Left lobe of liver (tissue), 2 donors: ENCODE data around the gene GTF2IRD1. TPM values are rescaled to one million over a fixed set of nuclear protein-coding genes. Genes with fewer than 3 reads are reported as not detected.
"Not testable (repeated sequence)": the region's sequence is repeated elsewhere in the genome, so short reads cannot be mapped to it uniquely, and the experiment has no call there.

Source experiments
- ATAC-seq: fragments of 200-7000 bp; cut with Tn5 transposase; one replicate; pipeline ENCODE4 v1.9.1; 2020; ENCODE audit warnings: mild to moderate bottlenecking, moderate library complexity
- DNase-seq: peaks from one replicate; pipeline ENCODE4 v3.0.0-alpha.2; 2020; ENCODE audit warnings: low spot score
- total RNA-seq: library from RNA; stranded (reverse); gene quantifications from one replicate; pipeline ENCODE4 v1.2.1, GENCODE V29; 2021
- donor health status: DM: no; HTN: no; CAD: no; lungs with moderate emphysema.
- donor health status: DM: no; HTN: yes; CAD: no.

GTF2IRD1 gene
- total RNA-seq, 1 donor from 2014 or later = 10.3 TPM

DNA sequence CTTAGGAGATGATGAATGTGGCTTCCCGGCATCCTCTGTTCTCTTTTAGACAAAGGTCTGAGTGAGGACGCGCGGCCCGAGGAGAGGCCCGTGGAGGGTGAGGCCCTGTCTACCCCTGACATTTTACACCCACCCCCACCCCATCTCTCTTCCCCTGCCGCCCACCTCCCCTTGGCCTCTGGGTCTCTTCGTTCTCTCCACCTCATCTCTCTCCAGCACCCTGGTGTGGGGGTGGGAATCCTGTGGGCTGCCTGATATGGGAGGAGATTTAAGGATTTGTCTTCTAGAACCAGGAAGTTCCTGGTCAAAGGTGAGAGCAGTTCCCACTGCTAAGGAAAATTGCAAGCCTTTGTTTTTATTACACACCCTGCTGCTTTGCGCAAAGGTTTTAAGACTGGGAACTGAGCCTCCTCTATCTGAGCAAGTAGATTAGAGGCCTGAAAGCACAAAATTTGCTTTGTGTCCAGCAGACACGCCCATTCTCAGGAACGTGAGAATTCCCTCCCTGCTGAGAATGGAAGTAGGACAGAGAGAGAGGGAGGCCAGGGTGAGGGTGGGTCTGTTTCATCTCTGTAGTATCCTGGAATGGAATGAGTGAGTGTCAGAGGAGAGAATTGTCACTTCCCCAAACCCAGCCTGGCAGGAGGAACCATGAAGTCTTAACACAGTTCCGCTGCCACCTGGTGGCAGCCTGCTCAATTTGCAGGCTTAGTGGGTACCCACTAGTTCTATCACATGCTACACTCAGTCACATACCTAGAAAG lies 91.2 kb downstream of the GTF2IRD1 start:
- ATAC-seq = peak; percentile 90
- no peak for DNase-seq

DNA sequence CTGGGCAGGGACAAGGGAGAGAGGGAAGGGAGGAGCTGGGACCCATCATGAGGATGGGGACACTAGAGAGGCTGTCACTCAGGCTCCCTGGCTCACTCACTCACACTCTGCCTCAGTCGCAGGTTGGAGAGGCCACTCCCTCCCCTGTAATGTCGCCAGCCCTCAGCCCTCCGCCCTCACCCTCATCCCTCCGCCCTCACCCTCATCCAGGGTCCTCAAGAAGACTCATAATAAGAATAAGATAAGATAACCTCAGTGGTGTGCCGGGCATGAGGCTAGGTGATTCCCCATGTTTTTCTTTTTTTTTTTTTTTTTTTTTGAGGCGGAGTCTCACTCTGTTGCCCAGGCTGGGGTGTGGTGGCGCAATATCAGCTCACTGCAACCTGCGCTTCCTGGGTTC lies 92.2 kb downstream of the GTF2IRD1 start:
- ATAC-seq (no peak), DNase-seq (no peak)

DNA sequence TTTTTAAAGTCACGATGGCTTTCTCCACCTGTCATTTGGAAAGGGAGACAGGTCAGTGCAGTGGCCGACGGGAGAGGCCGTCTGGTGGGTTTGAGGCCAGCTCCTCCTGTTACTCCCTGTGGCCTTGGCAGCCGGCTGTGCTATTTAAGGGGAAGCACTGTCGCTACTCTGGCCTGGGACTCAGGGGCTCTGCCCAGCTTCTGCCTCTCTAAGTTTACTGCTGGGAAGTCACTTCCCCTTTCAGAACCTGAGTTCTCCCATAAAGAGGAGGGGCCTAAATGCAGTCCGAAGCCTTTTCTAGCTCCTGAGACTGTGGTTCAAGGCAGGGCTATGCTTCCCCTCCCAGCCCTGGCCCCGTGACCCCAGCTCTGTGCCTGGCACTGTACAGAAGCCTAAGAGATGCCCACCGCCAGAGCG lies 99.9 kb downstream of the GTF2IRD1 start:
- ATAC-seq = peak; percentile 53

DNA sequence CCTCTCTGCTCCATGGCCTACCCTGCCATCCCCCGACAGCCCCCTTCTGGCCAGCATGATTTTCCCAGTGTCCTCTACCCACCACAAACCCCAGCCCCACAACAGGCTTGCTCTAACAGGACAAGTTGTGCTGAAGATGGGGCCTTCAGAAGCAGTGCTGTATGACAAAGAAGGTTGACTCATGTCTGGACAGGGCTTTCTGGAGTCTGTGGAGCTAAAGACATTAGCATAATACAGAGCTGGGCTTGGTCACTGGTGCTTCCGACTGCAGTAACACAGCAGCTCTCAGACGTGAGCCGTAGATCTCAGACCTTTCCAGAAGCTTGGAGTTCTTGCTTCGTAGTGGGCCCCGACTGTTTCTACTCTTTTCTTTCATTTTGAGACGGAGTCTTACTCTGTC lies 100.5 kb downstream of the GTF2IRD1 start:
- DNase-seq (no peak), ATAC-seq (no peak)

More for the DNA sequence above, 99.9 kb downstream of the GTF2IRD1 start:
- not testable (repeated sequence) for DNase-seq

DNA sequence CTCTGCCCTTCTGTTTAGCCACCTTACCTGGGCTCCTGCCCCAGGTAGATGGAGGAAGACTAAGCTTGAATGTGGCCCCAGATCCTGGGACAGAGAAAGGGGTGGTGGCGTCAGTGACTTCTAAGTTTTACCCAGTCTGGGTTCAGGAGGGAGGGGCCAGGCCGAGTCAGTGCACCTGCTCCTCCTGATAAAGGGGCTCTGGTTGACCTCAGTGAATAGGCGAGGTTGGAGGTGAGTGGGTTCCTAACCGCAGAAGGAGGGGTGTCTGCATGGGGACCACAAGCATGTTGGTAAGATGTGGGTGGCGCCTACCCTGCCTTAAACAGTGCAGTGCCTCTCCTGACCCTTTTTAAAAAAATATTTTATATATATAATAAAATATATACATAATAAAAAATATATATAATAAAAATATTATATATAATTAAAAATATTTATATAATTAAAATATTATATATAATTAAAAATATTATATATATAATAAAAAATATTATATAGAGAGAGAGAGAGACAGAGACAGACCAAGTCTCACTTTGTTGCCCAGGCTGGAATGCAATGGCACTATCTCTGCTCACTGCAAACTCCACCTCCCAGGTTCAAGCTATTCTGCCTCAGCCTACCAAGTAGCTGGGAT lies 106.5 kb downstream of the GTF2IRD1 start:
- no peak for DNase-seq

DNA sequence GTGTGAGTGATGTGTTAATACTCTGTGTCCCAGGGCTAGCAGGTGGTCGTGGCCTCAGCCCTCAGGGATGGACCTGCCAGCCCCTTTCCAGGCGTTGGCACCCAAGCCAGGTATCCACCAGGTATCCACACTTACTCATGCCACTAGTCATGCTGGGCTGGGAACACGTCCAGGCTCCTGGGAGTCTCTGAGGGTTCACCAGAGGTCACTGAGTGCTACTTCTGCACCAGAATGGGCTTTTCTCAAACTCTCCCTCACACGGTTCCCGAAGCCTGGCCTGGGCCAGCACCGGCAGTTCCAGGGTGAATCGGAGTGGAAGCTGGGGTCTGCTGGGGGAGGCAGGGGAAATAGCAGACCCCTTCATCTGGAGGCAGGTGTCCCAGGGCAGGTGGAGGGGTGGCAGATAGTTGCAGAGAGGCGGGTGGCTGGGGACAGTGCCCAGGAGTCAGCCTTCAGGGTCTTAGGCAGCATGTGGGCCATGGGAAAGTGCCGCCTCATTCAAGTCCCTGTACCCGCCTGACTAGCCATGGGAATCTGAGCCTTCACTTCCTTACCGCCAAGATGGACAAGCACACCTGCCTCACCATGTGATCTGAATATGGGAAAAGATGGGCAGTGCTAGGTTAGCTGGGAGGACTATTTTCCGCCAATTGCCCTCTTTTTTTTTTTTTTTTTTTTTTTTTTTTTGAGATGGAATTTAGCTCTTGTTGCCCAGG lies 108.3 kb downstream of the GTF2IRD1 start:
- ATAC-seq (peak; percentile 47), DNase-seq (no peak)

More for the DNA sequence above, 106.5 kb downstream of the GTF2IRD1 start:
- ATAC-seq = no peak

DNA sequence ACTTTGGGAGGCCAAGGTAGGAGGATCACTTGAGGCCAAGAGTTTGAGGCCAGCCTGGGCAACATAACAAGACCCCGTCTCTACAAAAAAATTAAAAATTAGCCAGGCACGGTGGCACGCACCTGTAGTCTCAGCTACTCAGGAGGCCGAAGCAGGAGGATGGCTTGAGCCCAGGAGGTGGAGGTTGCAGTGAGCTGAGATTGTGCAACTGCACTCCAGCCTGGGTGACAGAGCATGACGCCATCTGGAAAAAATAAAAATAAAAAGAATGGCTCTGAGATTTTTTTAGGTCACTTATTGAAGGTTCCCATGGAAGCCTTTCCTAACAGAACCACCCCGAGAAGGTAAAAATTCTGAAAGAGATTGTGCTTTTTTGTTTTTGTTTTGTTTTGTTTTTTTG lies 109.9 kb downstream of the GTF2IRD1 start:
- not testable (repeated sequence) for ATAC-seq, DNase-seq

DNA sequence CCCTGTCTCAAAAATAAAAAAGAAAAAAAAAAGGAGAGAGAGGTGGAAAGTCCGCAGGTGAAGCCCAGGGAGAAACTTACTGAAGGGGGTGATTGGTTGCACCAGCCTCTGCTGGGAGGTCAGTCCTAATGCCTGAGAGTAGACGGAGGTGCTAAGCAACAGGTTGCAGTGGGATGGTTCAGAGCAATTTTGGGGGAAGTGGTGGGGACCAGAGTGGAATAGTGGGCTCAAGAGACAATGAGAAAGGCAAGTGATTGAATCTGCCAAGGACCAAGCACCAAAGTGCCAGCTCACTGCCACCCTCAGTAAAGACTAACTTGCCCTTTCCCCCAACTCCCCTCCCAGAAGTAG lies 113.6 kb downstream of the GTF2IRD1 start:
- ATAC-seq (no peak), DNase-seq (no peak)

DNA sequence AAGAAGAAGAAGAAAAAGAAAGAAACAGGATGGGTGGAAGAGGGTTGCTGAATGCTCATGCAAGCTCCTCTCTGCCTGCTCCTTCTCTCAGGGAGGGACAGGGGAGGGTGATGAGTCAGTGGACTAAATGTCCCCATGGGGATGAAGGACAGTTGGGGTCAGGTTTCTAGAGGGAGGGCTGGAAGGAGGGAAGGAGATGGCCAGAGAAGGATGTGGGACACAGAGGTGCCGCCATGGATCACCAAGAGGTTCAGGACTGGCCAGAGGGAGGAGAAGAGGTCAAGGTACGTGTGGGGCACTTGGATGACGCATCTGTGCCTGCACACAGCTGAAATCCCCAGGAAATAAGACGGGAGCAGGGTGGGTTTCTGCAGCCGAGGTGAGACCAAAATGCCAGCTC lies 115.0 kb downstream of the GTF2IRD1 start:
- peak; percentile 59 for ATAC-seq

DNA sequence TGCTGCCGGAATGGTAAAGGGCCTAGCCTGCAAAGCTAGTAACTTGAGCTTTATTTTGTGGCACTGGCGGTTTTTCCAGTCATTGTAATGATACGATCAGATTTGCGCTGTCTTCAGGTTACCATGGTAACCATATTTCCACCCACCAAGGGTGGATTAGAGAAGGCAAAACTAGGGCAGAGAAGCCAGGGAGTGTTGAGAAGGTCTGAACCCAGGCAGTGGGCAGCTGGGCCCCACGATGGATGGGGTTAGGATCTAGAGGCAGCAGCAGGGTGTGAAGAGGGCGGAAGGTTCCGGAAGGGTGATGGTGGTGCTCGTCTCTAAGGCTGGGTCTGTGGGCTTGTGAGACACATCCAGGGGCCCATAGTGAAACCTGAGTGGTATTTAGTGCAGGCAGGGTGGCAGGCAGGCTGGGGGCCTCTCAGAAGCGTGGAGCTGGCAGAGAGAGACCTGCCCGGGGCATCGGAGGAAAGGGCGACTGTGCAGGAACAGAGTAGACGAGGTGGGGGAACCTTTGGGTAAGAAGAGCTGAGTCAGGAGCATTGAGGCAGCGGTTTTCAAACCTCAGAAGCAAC lies 115.9 kb downstream of the GTF2IRD1 start:
- no peak for DNase-seq

More for the DNA sequence above, 115.0 kb downstream of the GTF2IRD1 start:
- no peak for DNase-seq

DNA sequence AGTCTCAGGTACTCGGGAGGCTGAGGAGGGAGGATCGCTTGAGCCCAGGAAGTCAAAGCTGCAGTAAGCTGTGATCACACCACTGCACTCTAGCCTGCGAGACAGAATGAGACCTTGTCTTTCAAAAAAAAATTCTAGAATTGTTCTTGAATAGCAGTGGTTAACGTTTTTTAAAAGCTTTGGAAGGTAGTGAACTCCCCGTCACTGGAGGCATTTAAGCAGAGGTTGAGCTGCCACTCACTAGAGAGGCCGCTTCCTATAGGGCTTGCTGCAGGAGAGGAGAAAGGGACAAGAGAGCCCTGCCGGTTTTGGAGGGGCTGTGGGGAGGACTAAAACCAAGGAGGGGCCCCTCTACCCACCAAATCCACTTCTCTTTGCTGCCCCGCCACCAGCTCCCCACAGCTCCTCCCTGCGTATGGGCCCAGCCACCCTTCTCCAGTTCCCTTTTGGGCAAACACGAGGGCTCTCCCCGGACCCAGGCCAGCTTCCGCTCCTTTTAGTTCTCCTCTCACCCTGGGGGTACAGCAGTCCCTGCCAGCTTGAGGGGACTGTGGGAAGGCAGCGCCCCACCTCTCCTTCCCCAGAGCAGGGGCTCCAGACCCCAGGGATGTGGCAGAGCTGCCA lies 116.9 kb downstream of the GTF2IRD1 start:
- DNase-seq (no peak), ATAC-seq (no peak)

More for the DNA sequence above, 115.9 kb downstream of the GTF2IRD1 start:
- ATAC-seq = no peak

DNA sequence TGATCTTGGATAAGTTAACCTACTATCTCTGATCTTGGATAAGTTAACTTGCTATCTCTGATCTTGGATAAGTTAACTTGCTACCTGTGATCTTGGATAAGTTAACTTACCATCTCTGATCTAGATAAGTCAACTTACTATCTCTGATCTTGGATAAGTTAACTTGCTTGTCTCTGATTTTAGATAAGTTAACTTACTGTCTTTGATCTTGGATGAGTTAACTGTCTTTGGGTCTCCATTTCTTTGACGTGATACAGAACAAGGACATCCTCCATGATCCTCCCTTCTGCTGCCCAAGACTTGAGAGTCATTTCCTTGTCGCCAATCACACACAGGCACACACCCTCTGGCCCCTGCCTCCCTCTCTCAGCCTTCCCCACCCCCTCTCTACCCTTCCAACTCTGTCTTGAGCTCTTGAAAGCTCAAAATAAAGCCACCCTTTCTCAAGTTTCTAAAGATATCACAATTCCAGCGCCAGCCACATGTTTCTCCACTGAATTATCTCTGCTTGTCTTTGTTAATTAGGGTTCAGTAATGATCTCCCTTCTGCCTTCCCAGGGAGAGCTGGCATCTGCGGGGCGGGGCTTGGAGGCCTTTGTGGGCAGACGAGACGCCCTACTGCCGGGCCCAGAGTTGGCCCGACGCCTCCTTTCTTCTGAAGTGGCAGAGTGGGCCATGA lies 118.7 kb downstream of the GTF2IRD1 start:
- ATAC-seq (no peak), DNase-seq (no peak)

DNA sequence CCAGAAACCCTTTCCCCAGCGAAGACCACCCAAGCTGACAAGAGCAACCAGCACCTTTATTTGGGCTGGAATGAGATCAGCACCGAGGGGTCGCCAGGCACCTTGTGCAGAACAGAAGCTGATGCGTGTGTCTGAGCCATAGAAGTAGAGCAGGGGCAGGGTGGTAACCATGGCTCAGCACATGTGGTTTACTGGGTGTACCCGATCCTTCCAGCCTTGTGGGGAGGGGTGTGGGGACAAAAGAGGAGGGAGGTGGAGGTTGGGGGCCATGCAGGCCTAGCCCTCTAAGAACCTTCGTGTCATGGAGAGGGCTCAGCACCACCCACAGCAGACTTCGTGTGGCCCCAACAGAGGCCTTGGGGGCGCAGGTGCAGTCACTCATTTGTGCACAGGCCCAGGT lies 119.8 kb downstream of the GTF2IRD1 start:
- DNase-seq (no peak), ATAC-seq (no peak)

DNA sequence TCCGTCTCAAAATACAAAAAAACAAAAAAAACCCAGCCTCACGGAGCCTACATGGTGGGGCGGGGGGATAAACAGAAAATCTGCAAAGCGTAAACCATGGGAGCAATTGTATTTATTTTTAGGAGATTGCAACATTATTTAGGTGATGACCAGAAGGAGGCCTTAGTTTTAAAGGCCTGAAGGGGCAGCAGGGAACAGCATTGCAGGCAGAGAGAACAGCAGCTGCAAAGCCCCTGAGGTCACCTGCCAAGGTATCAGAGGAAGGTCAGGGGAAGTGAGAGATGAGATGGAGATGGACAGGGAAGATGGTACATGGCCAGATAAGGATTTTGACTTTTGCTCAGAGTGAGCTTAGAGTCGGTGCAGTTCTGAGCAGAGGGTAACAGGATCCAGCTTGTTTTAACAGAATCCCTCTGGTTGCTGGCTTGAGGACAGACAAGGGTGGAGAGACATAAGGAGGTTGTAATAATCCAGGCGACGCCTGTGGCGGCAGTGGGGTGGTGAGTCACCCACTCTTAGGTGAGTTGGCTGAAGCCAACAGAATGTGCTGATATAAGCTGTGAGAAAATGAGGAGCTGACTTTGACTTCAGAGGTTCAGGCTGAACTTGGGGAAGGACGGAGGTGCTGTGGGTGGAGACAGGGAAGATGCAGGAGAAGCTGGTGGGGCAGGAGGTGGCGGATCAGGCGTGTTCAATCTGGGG lies 121.5 kb downstream of the GTF2IRD1 start:
- no peak for ATAC-seq
- DNase-seq = no peak

DNA sequence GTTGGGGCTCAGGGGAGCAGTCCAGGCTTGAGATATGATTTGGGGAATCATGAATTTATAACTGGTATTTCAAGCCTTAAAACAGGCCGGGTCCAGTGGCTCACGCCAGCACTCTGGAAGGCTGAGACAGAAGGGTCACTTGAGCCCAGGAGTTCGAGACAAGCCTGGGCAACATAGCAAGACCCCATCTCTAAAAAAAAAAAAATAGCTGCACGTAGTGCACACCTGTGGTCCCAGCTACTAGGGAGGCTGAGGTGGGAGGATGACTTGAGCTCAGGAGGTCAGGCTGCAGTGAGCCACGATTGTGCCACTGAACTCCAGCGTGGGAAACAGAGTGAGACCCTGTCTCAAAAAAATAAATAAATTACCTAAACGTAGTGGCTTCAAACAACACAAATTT lies 122.1 kb downstream of the GTF2IRD1 start:
- DNase-seq (no peak), ATAC-seq (no peak)

DNA sequence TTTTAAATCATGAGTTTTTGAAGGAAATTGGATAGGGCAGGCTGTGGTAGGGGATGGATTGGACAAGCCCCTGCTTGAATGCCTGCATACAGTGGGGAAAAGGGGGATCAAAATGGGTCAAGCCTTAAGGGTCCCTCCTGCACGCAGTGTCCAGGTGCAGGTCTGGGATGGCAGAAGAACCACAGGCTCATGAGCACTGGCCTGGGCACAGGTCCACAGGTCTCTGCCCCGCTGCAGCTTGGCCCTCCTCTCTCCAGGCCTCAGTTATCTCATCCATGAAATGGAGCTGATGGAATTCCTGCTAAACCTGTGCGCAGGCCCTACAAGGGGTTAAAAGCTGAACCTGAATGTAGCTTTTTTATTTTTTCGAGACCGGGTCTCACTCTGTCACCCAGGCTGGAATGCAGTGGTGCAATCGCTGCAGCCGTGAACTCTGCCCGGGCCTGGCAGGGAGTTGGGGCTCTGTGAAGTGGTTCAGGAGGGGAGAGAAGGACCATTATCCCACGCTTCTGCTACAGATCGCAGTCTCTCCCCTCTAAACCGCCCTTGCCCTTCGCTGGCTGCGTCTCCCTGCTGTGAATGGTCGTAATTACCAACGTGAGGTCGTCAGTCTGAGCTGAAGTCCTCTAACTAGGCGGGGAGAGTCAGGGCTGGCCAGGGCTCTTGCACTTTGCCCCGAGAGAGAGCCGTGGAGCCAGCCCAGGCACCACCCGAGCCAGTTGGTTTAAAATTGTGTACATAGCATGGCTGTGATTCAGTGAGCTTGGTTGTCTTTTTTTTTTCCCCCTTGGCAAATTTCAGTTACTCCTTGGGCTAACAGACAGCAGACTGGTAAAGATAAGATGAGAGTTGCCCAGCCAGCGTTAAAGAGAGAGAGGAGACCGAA lies 126.3 kb downstream of the GTF2IRD1 start:
- ATAC-seq = peak; percentile 89
- peak; percentile 92 for DNase-seq

DNA sequence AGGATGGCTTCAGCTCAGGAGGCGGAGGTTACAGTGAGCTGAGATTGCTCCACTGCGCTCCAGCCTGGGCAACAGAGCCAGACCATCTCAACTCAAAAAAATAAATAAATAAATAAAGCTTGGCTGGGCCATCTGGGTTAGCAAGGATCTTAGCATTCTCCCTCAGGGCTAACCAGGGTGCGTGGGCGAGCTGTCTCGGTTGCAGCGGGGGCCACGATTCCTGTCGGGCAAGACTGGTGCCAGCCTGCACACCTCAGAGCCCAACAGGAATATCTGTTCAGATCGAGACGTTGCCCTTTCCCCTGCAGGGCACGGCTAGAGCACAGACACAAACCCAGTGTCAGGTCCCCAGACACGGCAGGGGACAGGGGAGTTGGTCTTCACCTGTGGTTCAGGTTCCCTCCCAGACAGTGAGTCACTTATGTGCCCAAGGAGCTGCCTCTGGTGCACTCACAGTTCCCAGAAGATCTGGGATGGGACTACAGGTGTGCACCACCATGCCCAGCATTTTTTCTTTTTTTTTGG lies 128.3 kb downstream of the GTF2IRD1 start:
- ATAC-seq (no peak), DNase-seq (no peak)

DNA sequence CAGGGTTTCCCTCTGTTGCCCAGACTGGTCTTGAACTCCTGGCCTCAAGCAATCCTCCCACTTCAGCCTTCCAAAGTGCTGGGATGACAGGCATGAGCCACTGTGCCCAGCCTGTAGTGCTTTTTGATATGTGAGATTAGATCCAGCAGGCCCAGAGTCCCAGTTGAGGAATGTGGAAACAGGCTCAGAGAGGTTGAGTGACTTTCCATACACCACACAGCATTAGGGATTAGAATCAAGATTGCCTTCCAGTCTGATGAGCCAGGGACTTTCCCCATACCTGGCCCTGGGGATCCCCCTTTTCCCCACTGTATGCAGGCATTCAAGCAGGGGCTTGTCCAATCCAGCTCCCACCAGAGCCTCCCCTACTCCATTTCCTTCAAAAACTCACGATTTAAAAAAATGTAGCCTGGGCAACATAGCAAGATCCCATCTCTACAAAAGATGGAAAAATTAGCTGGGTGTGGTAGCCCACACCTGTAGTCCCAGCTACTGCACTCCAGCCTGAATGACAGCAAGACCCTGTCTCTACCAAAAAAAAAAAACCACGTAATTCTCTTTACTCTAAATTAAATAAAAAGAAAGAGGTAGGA lies 128.8 kb downstream of the GTF2IRD1 start:
- DNase-seq (no peak), ATAC-seq (no peak)
